Esophagus squamous epithelium (tissue), 5 donors: ENCODE results near the gene PROCR. TPM values are rescaled to one million over a fixed set of nuclear protein-coding genes. Genes with fewer than 3 reads are reported as not detected.

Experiments used
- DNase-seq: peaks from one replicate; lab custom pipeline; 2025; lab: John Stamatoyannopoulos, UW
- H3K27ac ChIP-seq, 4 donors: fragments of 200-600 bp; sonication (generic); one replicate each; pipeline ENCODE4 v1.5.1; 2016 to 2019; ENCODE audit warnings: mild to moderate bottlenecking in 1 of 4
- H3K27me3 ChIP-seq, 4 donors: fragments of 200-600 bp; sonication (generic); 1 replicate in 3 of 4; 2 replicates in 1 of 4; pipeline versions ENCODE4 v1.5.1 to v1.6.0; 2017 to 2021; ENCODE audit warnings: antibody characterized with exemption in 1 of 4
- H3K36me3 ChIP-seq, 3 donors: fragments of 200-600 bp; sonication (generic); one replicate each; pipeline ENCODE4 v1.5.1; 2016 to 2019
- H3K4me1 ChIP-seq, 3 donors: fragments of 200-600 bp; sonication (generic); one replicate each; pipeline ENCODE4 v1.5.1; 2017 to 2019
- H3K4me3 ChIP-seq, 4 donors: fragments of 200-600 bp; sonication (generic); 1 replicate in 3 of 4; 2 replicates in 1 of 4; pipeline ENCODE4 v1.5.1; 2016 to 2019; ENCODE audit warnings: mild to moderate bottlenecking in 2 of 4, moderate library complexity in 1 of 4
- H3K9me3 ChIP-seq, 3 donors: fragments of 200-600 bp; sonication (generic); one replicate each; pipeline ENCODE4 v1.5.1; 2016 to 2019
- CTCF ChIP-seq, 6 experiments: fragments of 450-650 bp in 4 of 6; fragments of 200-600 bp in 2 of 6; sonication (generic) in 2 of 6; IDR thresholded peaks; one replicate each; pipeline ENCODE4 v1.5.1; 2016 to 2019; ENCODE audit warnings: antibody characterized with exemption in 6 of 6, mild to moderate bottlenecking in 4 of 6, moderate library complexity in 4 of 6
- POLR2A ChIP-seq, 4 donors: fragments of 450-650 bp; IDR thresholded peaks; one replicate each; pipeline ENCODE4 v1.6.1; 2017; ENCODE audit warnings: antibody characterized with exemption in 4 of 4, mild to moderate bottlenecking in 4 of 4, moderate library complexity in 3 of 4
- WGBS, 2 donors: methylation state at CpG; one replicate each; pipeline ENCODE4 v1.1.5; 2018; 5-methylcytosine and 5-hydroxymethylcytosine counted together
- intact Hi-C: fragments of 100-400 bp; cut with DNase I; formaldehyde crosslinking; loops from one replicate; pipeline ENCODE4 v1.15.0; 2022
- small RNA-seq, 4 donors: library from RNA; depleted of rRNA; stranded (forward); fragments of <200 nt; gene quantifications; one replicate each; pipeline ENCODE3, GENCODE V24; 2016
- total RNA-seq, 4 donors: library from RNA; depleted of rRNA; stranded (reverse); fragments of >200 nt; gene quantifications; one replicate each; pipeline ENCODE4 v1.1.0, GENCODE V29; 2016
- donor health status: DM: yes; HTN: yes; CAD: no.

The PROCR gene
- total RNA-seq, 4 donors from 2014 or later = 2.5 to 19.6 (median 14.6) TPM

GRCh38 chr20:35226126-35226883 lies 54.4 kb downstream of the PROCR start, which contains the start of gene MMP24:
MMP24 (plus strand) TSS chr20:35226690; CDS start chr20:35226739, 49 bp downstream.
- intact Hi-C loops = no loop called here
- H3K27ac ChIP-seq = no peak within 1 kb of the TSS
- TF ChIP-seq POLR2A (IDR thresholded peaks at IDR 0.05) (no peak), CTCF (IDR thresholded peaks at IDR 0.05) (no peak)
- no peaks in the 10 kb centered on the region for H3K36me3 ChIP-seq
- H3K4me3 ChIP-seq = peak within 1 kb of the TSS in 2 of 4 donors; percentile 39 to 59
- H3K27me3 ChIP-seq = peaks cover 0 to 28% (median 0%) of the 10 kb centered on the region in 4 donors
- 19 to 21% methylated on average over 10 of the region's 70 CpGs for WGBS, 2 donors
- DNase-seq = no peak
- H3K9me3 ChIP-seq = no peaks in the 10 kb centered on the region
- peaks cover 0 to 12% (median 4%) of the 10 kb centered on the region in 3 donors for H3K4me1 ChIP-seq

Small RNA genes within 50 kb of the gene (small RNA-seq; reads per million reads assigned to genes)
- gene MT1P3 (0 reads per million in 4 donors), gene RNA5SP483 (0 to 0.54 (median 0) reads per million in 4 donors)

Other genes with a start within 250 kb of the PROCR start
- gene GSS, start 216.3 kb upstream of the PROCR start, total RNA-seq = 10 to 100 TPM; 61.3 to 75.2 (median 64.5) TPM
- under 1 TPM in 1 of 4 donors, not detected in 3; 0.19 TPM for gene MYH7B, start 216.2 kb upstream of the PROCR start, total RNA-seq
- 10 to 100 TPM; 35.2 to 50.4 (median 47.2) TPM for gene TRPC4AP, start 79.3 kb upstream of the PROCR start, total RNA-seq
- 10 to 100 TPM; 12.5 to 17.5 (median 14.6) TPM for gene EDEM2, start 24.7 kb upstream of the PROCR start, total RNA-seq
- gene MMP24, start 54.6 kb downstream of the PROCR start, total RNA-seq = under 1 TPM in 3 of 4 donors, not detected in 1; 0.06 to 0.38 (median 0.08) TPM
- 10 to 100 TPM; 12.8 to 21.5 (median 18.7) TPM for gene MMP24OS, start 106.0 kb downstream of the PROCR start, total RNA-seq
- gene EIF6, start 112.7 kb downstream of the PROCR start, total RNA-seq = 100 to 1,000 TPM; 176 to 240 (median 198) TPM
- 10 to 100 TPM; 29.5 to 55.3 (median 38.2) TPM for gene FAM83C, start 120.4 kb downstream of the PROCR start, total RNA-seq
- gene UQCC1, start 239.9 kb downstream of the PROCR start, total RNA-seq = 10 to 100 TPM; 13.2 to 28.2 (median 23.0) TPM